ENCODE results near the gene CHMP6.

DNA sequence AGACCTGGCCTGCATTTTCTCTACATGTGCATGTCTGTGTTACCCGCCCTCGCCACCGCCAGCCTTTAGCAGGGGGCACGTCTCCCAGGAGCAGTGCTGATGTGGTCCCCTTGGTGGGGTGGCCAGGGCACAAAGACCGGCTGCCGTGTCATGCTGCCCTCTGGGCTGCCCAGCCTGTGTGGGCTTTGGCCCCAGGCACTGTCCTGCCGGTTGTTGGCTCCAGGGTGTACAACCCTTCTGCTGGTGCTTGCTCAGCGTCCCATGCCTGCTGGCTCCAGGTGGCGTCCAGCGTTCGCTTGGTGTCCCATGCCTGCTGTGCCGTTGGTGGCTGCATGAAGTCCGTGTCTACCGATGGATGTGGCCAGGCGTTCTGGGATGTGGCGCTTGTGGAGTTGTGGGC is 47.5 kb downstream of the CHMP6 start:
- TF ChIP-seq EZH2phosphoT487 (IDR thresholded peaks at IDR 0.05; ENCODE audit: borderline replicate concordance): no peak
- TF ChIP-seq SRF (IDR thresholded peaks at IDR 0.05; ENCODE audit: low read depth): no peak
- TF ChIP-seq YY1 (IDR thresholded peaks at IDR 0.05; ENCODE audit: extremely low read depth, insufficient replicate concordance, low read depth, low read length): no peak
- TF ChIP-seq, protein P1, sequence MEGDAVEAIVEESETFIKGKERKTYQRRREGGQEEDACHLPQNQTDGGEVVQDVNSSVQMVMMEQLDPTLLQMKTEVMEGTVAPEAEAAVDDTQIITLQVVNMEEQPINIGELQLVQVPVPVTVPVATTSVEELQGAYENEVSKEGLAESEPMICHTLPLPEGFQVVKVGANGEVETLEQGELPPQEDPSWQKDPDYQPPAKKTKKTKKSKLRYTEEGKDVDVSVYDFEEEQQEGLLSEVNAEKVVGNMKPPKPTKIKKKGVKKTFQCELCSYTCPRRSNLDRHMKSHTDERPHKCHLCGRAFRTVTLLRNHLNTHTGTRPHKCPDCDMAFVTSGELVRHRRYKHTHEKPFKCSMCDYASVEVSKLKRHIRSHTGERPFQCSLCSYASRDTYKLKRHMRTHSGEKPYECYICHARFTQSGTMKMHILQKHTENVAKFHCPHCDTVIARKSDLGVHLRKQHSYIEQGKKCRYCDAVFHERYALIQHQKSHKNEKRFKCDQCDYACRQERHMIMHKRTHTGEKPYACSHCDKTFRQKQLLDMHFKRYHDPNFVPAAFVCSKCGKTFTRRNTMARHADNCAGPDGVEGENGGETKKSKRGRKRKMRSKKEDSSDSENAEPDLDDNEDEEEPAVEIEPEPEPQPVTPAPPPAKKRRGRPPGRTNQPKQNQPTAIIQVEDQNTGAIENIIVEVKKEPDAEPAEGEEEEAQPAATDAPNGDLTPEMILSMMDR (IDR thresholded peaks at IDR 0.05 in 2 of 3, conservative IDR thresholded peaks at IDR 0.05 in 1 of 3; ENCODE audit: borderline replicate concordance in 1 of 3, insufficient read depth in 1 of 3, low read depth in 2 of 3, low read length in 2 of 3): no peak
- TF ChIP-seq EZH2 (IDR thresholded peaks at IDR 0.05): no peak
- no peak for TF ChIP-seq POLR2A (IDR thresholded peaks at IDR 0.05; ENCODE audit: borderline replicate concordance, extremely low read depth, insufficient read depth, insufficient read length)
- no peak for TF ChIP-seq REST (IDR thresholded peaks at IDR 0.05; ENCODE audit: low read depth)
- TF ChIP-seq, protein P2, sequence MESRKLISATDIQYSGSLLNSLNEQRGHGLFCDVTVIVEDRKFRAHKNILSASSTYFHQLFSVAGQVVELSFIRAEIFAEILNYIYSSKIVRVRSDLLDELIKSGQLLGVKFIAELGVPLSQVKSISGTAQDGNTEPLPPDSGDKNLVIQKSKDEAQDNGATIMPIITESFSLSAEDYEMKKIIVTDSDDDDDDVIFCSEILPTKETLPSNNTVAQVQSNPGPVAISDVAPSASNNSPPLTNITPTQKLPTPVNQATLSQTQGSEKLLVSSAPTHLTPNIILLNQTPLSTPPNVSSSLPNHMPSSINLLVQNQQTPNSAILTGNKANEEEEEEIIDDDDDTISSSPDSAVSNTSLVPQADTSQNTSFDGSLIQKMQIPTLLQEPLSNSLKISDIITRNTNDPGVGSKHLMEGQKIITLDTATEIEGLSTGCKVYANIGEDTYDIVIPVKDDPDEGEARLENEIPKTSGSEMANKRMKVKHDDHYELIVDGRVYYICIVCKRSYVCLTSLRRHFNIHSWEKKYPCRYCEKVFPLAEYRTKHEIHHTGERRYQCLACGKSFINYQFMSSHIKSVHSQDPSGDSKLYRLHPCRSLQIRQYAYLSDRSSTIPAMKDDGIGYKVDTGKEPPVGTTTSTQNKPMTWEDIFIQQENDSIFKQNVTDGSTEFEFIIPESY (IDR thresholded peaks at IDR 0.05; ENCODE audit: extremely low read depth, insufficient replicate concordance, low read length): no peak
- TF ChIP-seq RAD21 (IDR thresholded peaks at IDR 0.05; ENCODE audit: low read depth): no peak
- no peak for TF ChIP-seq POLR2AphosphoS5 (IDR thresholded peaks at IDR 0.05; ENCODE audit: low read depth, low read length)
